H1 (cell line): Measurements from ENCODE around the gene EPHB3. TPM values are rescaled to one million over a fixed set of nuclear protein-coding genes. Genes with fewer than 3 reads are reported as not detected.
A peak's percentile ranks its signal among the peaks of the same experiment; 100 is the strongest.

ENCODE experiments used
- CTCF ChIA-PET: fragments of 300-600 bp; sonication (Branson Sonifier 250); formaldehyde crosslinking; loops from one replicate; lab custom pipeline; 2021; ENCODE audit not compliant: partially characterized antibody; lab: Charles Lee
- POLR2A ChIA-PET: fragments of 300-600 bp; sonication (Branson Sonifier 250); formaldehyde crosslinking; loops from one replicate; lab custom pipeline; 2021; ENCODE audit warnings: inconsistent platforms; ENCODE audit not compliant: partially characterized antibody; lab: Charles Lee
- DNase-seq, 2 experiments: peaks; one replicate each; pipeline versions ENCODE4 v3.0.0 to v3.0.0-alpha.2; 2010 to 2022; ENCODE audit warnings: low spot score in 2 of 2, low read depth in 1 of 2, mixed read lengths in 1 of 2
- FAIRE-seq: peaks from 2 replicates; lab custom pipeline; 2011; peaks lifted over from hg19 to GRCh38; lab: Jason Lieb, UNC
- H2AFZ ChIP-seq: 2 replicates; pipeline ENCODE4 v1.8.1; 2012; ENCODE audit warnings: low read length, inconsistent platforms
- H2AK5ac ChIP-seq: 2 replicates; pipeline ENCODE4 v1.6.1; 2013; ENCODE audit warnings: low read depth, low read length
- H2BK120ac ChIP-seq: replicated peaks from 2 replicates; pipeline ENCODE3; 2013; ENCODE audit warnings: low read depth, low read length, inconsistent platforms
- H2BK12ac ChIP-seq: 2 replicates; pipeline ENCODE4 v1.6.1; 2013; ENCODE audit warnings: low read depth, low read length
- H2BK15ac ChIP-seq: 2 replicates; pipeline ENCODE4 v1.6.1; 2013; ENCODE audit warnings: low read length
- H2BK20ac ChIP-seq: 2 replicates; pipeline ENCODE4 v1.6.1; 2013; ENCODE audit warnings: low read length
- H2BK5ac ChIP-seq: 2 replicates; pipeline ENCODE4 v1.6.1; 2013; ENCODE audit warnings: low read depth, low read length
- H3K14ac ChIP-seq: 2 replicates; pipeline ENCODE4 v1.6.1; 2013; ENCODE audit warnings: inconsistent platforms; ENCODE audit not compliant: insufficient read length
- H3K18ac ChIP-seq: 2 replicates; pipeline ENCODE4 v1.6.1; 2013; ENCODE audit warnings: low read length; ENCODE audit errors: extremely low read depth
- H3K23ac ChIP-seq: 2 replicates; pipeline ENCODE4 v1.6.1; 2013; ENCODE audit warnings: inconsistent platforms; ENCODE audit not compliant: insufficient read length
- H3K23me2 ChIP-seq: 2 replicates; pipeline ENCODE4 v1.6.1; 2013; ENCODE audit warnings: low read depth, low read length
- H3K27ac ChIP-seq: 2 replicates; pipeline ENCODE4 v1.6.1; 2011; ENCODE audit warnings: low read depth, low read length, inconsistent platforms
- H3K27me3 ChIP-seq, 4 experiments: replicated peaks in 1 of 4; 1 replicate in 1 of 4; 2 replicates in 3 of 4; pipeline versions ENCODE4 v1.6.1 to v1.8.1; 2011 to 2013; ENCODE audit warnings: low read length in 3 of 4, mild to moderate bottlenecking in 3 of 4, inconsistent platforms in 2 of 4, mixed read lengths in 2 of 4, moderate library complexity in 1 of 4; ENCODE audit not compliant: control insufficient read depth in 3 of 4, insufficient read depth in 3 of 4; ENCODE audit errors: extremely low read depth in 1 of 4
- H3K36me3 ChIP-seq, 4 experiments: 2 replicates each; pipeline versions ENCODE4 v1.6.1 to v1.8.1; 2011 to 2013; ENCODE audit warnings: mild to moderate bottlenecking in 4 of 4, low read length in 3 of 4, moderate library complexity in 2 of 4, control low read depth in 1 of 4, inconsistent platforms in 1 of 4; ENCODE audit not compliant: insufficient read depth in 4 of 4, control insufficient read depth in 2 of 4
- H3K4ac ChIP-seq: replicated peaks from 2 replicates; pipeline ENCODE3; 2013; ENCODE audit warnings: low read length, low read depth, mixed read lengths, inconsistent platforms; ENCODE audit not compliant: insufficient read length
- H3K4me1 ChIP-seq, 4 experiments: replicated peaks in 1 of 4; 1 replicate in 1 of 4; 2 replicates in 3 of 4; pipeline versions ENCODE4 v1.6.1 to v1.8.1; 2011 to 2013; ENCODE audit warnings: low read length in 3 of 4, inconsistent platforms in 2 of 4, mixed read lengths in 1 of 4; ENCODE audit not compliant: insufficient read depth in 4 of 4, control insufficient read depth in 3 of 4
- H3K4me2 ChIP-seq, 2 experiments: 2 replicates each; pipeline versions ENCODE4 v1.6.1 to v1.8.1; 2011 to 2013; ENCODE audit warnings: low read depth in 2 of 2, low read length in 2 of 2, control low read depth in 1 of 2, inconsistent platforms in 1 of 2, mild to moderate bottlenecking in 1 of 2; ENCODE audit not compliant: insufficient read depth in 1 of 2
- H3K4me3 ChIP-seq, 4 experiments: fragments of 200-600, 300-600 bp in 1 of 4; sonication (generic), shearing (Covaris generic), sonication (Bioruptor Twin) in 1 of 4; 2 replicates each; pipeline versions ENCODE4 v1.5.1 to v1.8.1; 2011 to 2016; ENCODE audit warnings: low read length in 4 of 4, low read depth in 3 of 4, control low read depth in 2 of 4, inconsistent platforms in 2 of 4, mild to moderate bottlenecking in 2 of 4, mixed read lengths in 1 of 4, moderate library complexity in 1 of 4; ENCODE audit not compliant: insufficient read depth in 2 of 4; ENCODE audit errors: extremely low read depth in 1 of 4
- H3K56ac ChIP-seq: replicated peaks from 2 replicates; pipeline ENCODE3; 2013; ENCODE audit warnings: low read depth, mild to moderate bottlenecking, mixed read lengths, low read length, inconsistent platforms; ENCODE audit not compliant: insufficient read length
- H3K79me1 ChIP-seq: 2 replicates; pipeline ENCODE4 v1.6.1; 2013; ENCODE audit warnings: low read depth, low read length, control low read depth
- H3K79me2 ChIP-seq, 2 experiments: 2 replicates each; pipeline versions ENCODE4 v1.6.1 to v1.8.1; 2012 to 2013; ENCODE audit warnings: low read length in 2 of 2, mild to moderate bottlenecking in 2 of 2, inconsistent platforms in 1 of 2; ENCODE audit not compliant: insufficient read depth in 2 of 2, control insufficient read depth in 1 of 2
- H3K9ac ChIP-seq, 4 experiments: replicated peaks in 1 of 4; 1 replicate in 1 of 4; 2 replicates in 3 of 4; pipeline versions ENCODE4 v1.6.1 to v1.8.1; 2011 to 2013; ENCODE audit warnings: low read depth in 3 of 4, low read length in 3 of 4, control low read depth in 2 of 4, mild to moderate bottlenecking in 2 of 4, moderate library complexity in 2 of 4, inconsistent platforms in 1 of 4; ENCODE audit errors: extremely low read depth in 1 of 4
- H3K9me3 ChIP-seq, 2 experiments: 2 replicates each; pipeline versions ENCODE4 v1.6.1 to v1.8.1; 2012 to 2013; ENCODE audit warnings: mild to moderate bottlenecking in 2 of 2, moderate library complexity in 2 of 2, control low read depth in 1 of 2, inconsistent platforms in 1 of 2, low read depth in 1 of 2, low read length in 1 of 2, mixed read lengths in 1 of 2; ENCODE audit not compliant: insufficient read depth in 2 of 2
- H4K20me1 ChIP-seq, 2 experiments: replicated peaks in 1 of 2; 2 replicates each; pipeline versions ENCODE3 to v1.8.1; 2011 to 2013; ENCODE audit warnings: inconsistent platforms in 2 of 2, low read length in 2 of 2, mild to moderate bottlenecking in 1 of 2; ENCODE audit not compliant: insufficient read depth in 2 of 2, control insufficient read depth in 1 of 2
- H4K5ac ChIP-seq: 2 replicates; pipeline ENCODE4 v1.6.1; 2013; ENCODE audit warnings: low read length, low read depth, mixed read lengths, inconsistent platforms; ENCODE audit not compliant: insufficient read length
- H4K8ac ChIP-seq: 2 replicates; pipeline ENCODE4 v1.8.0; 2013; ENCODE audit warnings: mild to moderate bottlenecking, moderate library complexity, low read length, inconsistent platforms; ENCODE audit not compliant: insufficient read depth; ENCODE audit errors: extremely low read depth
- H4K91ac ChIP-seq: replicated peaks from 2 replicates; pipeline ENCODE3; 2013; ENCODE audit warnings: low read length, mixed read lengths, inconsistent platforms; ENCODE audit not compliant: insufficient read length
- ASH2L ChIP-seq: fragments of 200-600, 300-600 bp; sonication (generic); IDR thresholded peaks from one replicate; pipeline ENCODE4 v1.7.1; 2017; ENCODE audit warnings: low read length
- CTCF ChIP-seq, 3 experiments: IDR thresholded peaks; 1 replicate in 2 of 3; 2 replicates in 1 of 3; pipeline versions ENCODE4 v1.5.1 to v1.6.1; 2011; ENCODE audit warnings: low read length in 3 of 3, mild to moderate bottlenecking in 3 of 3, inconsistent platforms in 2 of 3, low read depth in 1 of 3, moderate library complexity in 1 of 3; ENCODE audit not compliant: insufficient read depth in 1 of 3; ENCODE audit errors: control extremely low read depth in 1 of 3
- MAX ChIP-seq: IDR thresholded peaks from 2 replicates; pipeline ENCODE4 v1.6.1; 2012; ENCODE audit warnings: inconsistent platforms
- RAD21 ChIP-seq, 2 experiments: IDR thresholded peaks in 1 of 2; conservative IDR thresholded peaks in 1 of 2; 2 replicates each; pipeline ENCODE4 v1.6.1; 2011; ENCODE audit warnings: low read depth in 2 of 2, low read length in 2 of 2, improper control_type of control experiment in 1 of 2, inconsistent platforms in 1 of 2, mild to moderate bottlenecking in 1 of 2, moderate library complexity in 1 of 2
- SUZ12 ChIP-seq: fragments of 200-600 bp; sonication (generic); IDR thresholded peaks from 2 replicates; pipeline ENCODE4 v1.6.1; 2012; ENCODE audit warnings: mild to moderate bottlenecking, inconsistent platforms, low read length, moderate library complexity, mixed read lengths
- TAF7 ChIP-seq: optimal IDR thresholded peaks from 2 replicates; pipeline ENCODE3; 2011; ENCODE audit warnings: low read depth, mild to moderate bottlenecking, inconsistent platforms, low read length, moderate library complexity, borderline replicate concordance
- YY1 ChIP-seq: IDR thresholded peaks from 2 replicates; pipeline ENCODE4 v1.6.1; 2011; ENCODE audit warnings: low read depth, mild to moderate bottlenecking, low read length
- WGBS, 2 experiments: shearing (Covaris generic) in 1 of 2; methylation state at CpG; one replicate each; pipeline versions ENCODE4 v1.1.6 to v1.1.7; 2013 to 2015; ENCODE audit warnings: low lambda C conversion rate in 2 of 2, mixed read lengths in 2 of 2, inconsistent platforms in 1 of 2, low coverage in 1 of 2, missing lambda C conversion rate in 1 of 2; ENCODE audit not compliant: insufficient replicate concordance in 2 of 2, insufficient coverage in 1 of 2, insufficient read length in 1 of 2; ENCODE audit errors: extremely low coverage in 1 of 2, missing lambda C conversion rate in 1 of 2; 5-methylcytosine and 5-hydroxymethylcytosine counted together
- polyA plus RNA-seq, 7 experiments: library from polyadenylated mRNA; depleted of rRNA in 3 of 7; stranded (reverse) in 5 of 7; unstranded in 2 of 7; fragments of >200 nt in 5 of 7; fragments of 200-250 nt in 2 of 7; gene quantifications; 1 replicate in 5 of 7; 2 replicates in 1 of 7; 4 replicates in 1 of 7; pipeline versions ENCODE4 v1.2.1 to v1.2.3, GENCODE V29; 2011 to 2013; ENCODE audit warnings: missing spikeins in 2 of 7, mixed read lengths in 2 of 7
- total RNA-seq: library from RNA; stranded (reverse); fragmentation: NEBNext Ultra II Directional; extraction: Animal tissue kit (Norgen Biotek cat#: 25700); gene quantifications from 2 replicates; pipeline ENCODE4 v1.2.1, GENCODE V29; 2021

The EPHB3 gene
- total and polyA plus RNA-seq, 2 of the 8 experiments (the other 6 are each of a cell fraction or from before 2014, with no cell fraction given): 0.41 to 0.91 TPM

GRCh38 chr3:184583578-184584451, 22.2 kb downstream of the EPHB3 start:
- H3K27ac ChIP-seq: no peak overlapping the region
- no peaks in the 10 kb centered on the region for H3K79me2 ChIP-seq
- H3K27me3 ChIP-seq: peaks cover 8 to 63% (median 50%) of the 10 kb centered on the region in 4 experiments
- peak overlapping the region; percentile 51 to 71 (median 58) for H3K4me3 ChIP-seq
- H3K56ac ChIP-seq: no peak overlapping the region
- no peak overlapping the region for H3K4ac ChIP-seq
- H4K5ac ChIP-seq: no peak overlapping the region
- no peak overlapping the region for H3K14ac ChIP-seq
- H3K23ac ChIP-seq: no peak overlapping the region
- WGBS, 2 experiments: 2% methylated on average over 21 of the region's 80 CpGs; no CpG with 5 or more reads in 1 of the 2 experiments
- peaks cover 0 to 28% (median 20%) of the 10 kb centered on the region in 4 experiments; a peak in 6 of 7 replicates for H3K4me1 ChIP-seq
- H4K20me1 ChIP-seq: no peaks in the 10 kb centered on the region
- H2BK5ac ChIP-seq: no peak overlapping the region
- H2BK12ac ChIP-seq: no peak overlapping the region; the same call in 1 of the 2 replicates
- 0 out of 2 replicates have a peak overlapping the region, but pooled peaks have one; percentile 48 for H2AFZ ChIP-seq
- no peaks in the 10 kb centered on the region for H3K36me3 ChIP-seq
- H2BK15ac ChIP-seq: no peak overlapping the region
- peak overlapping the region; percentile 26 for H4K91ac ChIP-seq
- no peak overlapping the region for H2AK5ac ChIP-seq
- no peaks in the 10 kb centered on the region; the same call in 1 of the 2 replicates for H3K79me1 ChIP-seq
- H3K9ac ChIP-seq: no peak overlapping the region
- FAIRE-seq (no peak), DNase-seq (peak in 1 of 2 experiments; percentile 68)
- POLR2A ChIA-PET: interaction anchor here (0.8 to 6.5 kb wide), 10 partner anchors 9 to 133 kb away, joined by 3 to 46 read pairs (median 6); partner anchors contain the start of genes EPHB3 and MAGEF1
- H3K18ac ChIP-seq: peak overlapping the region; percentile 71
- CTCF ChIA-PET: interaction anchor here (0.6 to 5.9 kb wide), 30 partner anchors 9 to 435 kb away, joined by 3 to 51 read pairs (median 4); no protein-coding TSS in a partner anchor
- no peak overlapping the region for H2BK120ac ChIP-seq
- H3K23me2 ChIP-seq: peaks cover 17% of the 10 kb centered on the region
- no peaks in the 10 kb centered on the region for H3K9me3 ChIP-seq
- H2BK20ac ChIP-seq: no peak overlapping the region
- H4K8ac ChIP-seq: 0 out of 2 replicates have a peak overlapping the region, but pooled peaks have one; percentile 39
- peak overlapping the region; percentile 98 to 99 for H3K4me2 ChIP-seq
- TF ChIP-seq MAX (peak; percentile 39; the same call in 1 of the 2 replicates), TAF7 (no peak), SUZ12 (peak; percentile 11), ASH2L (peak; percentile 27), CTCF (IDR thresholded peaks at IDR 0.05; ENCODE audit: control extremely low read depth in 1 of 3, insufficient read depth in 1 of 3, low read depth in 1 of 3, low read length in 3 of 3) (peak in 2 of 3 experiments; percentile 18 to 51; a peak in 2 of 4 replicates), YY1 (0 out of 2 replicates have a peak, but pooled peaks have one; percentile 17), RAD21 (IDR thresholded peaks at IDR 0.05 in 1 of 2, conservative IDR thresholded peaks at IDR 0.05 in 1 of 2; ENCODE audit: low read depth in 2 of 2, low read length in 2 of 2) (peak in 1 of 2 experiments; percentile 37; a peak in 1 of 4 replicates)
